Panc1 (cell line): ENCODE data around the gene CES2. TPM values are rescaled to one million over a fixed set of nuclear protein-coding genes. Genes with fewer than 3 reads are reported as not detected.

Experiments used
- ATAC-seq: fragments of 200-7000 bp; cut with Tn5 transposase; 2 replicates; pipeline ENCODE4 v1.9.1; 2020; ENCODE audit warnings: mild to moderate bottlenecking, moderate library complexity
- BruUV-seq: library from RNA; stranded (reverse); fragments of 400-500 nt; replicated peaks from 2 replicates; lab custom pipeline; 2021; lab: Mats Ljungman, UMichigan
- CTCF ChIA-PET: fragments of 300-600 bp; sonication (Branson Sonifier 250); formaldehyde crosslinking; loops from one replicate; lab custom pipeline; 2022; ENCODE audit warnings: antibody characterized with exemption; lab: Charles Lee
- POLR2A ChIA-PET: fragments of 300-600 bp; sonication (Branson Sonifier 250); formaldehyde crosslinking; loops from one replicate; lab custom pipeline; 2022; ENCODE audit warnings: antibody characterized with exemption; lab: Charles Lee
- DNase-seq: peaks from one replicate; pipeline ENCODE4 v3.0.0-alpha.2; 2010; ENCODE audit warnings: low read depth, low spot score
- H3K27ac ChIP-seq: 2 replicates; pipeline ENCODE4 v1.5.1; 2011; ENCODE audit warnings: mild to moderate bottlenecking, low read length, inconsistent platforms
- H3K27me3 ChIP-seq: fragments of 200-500 bp; sonication (Bioruptor generic); 2 replicates; pipeline ENCODE4 v1.6.0; 2014; ENCODE audit warnings: low read length, inconsistent platforms; ENCODE audit not compliant: control insufficient read depth, insufficient read depth
- H3K36me3 ChIP-seq: fragments of 200-500 bp; sonication (Bioruptor generic); 2 replicates; pipeline ENCODE4 v1.5.1; 2014; ENCODE audit warnings: inconsistent platforms, mild to moderate bottlenecking, low read length, moderate library complexity; ENCODE audit not compliant: control insufficient read depth, insufficient read depth
- H3K4me1 ChIP-seq: 2 replicates; pipeline ENCODE4 v1.5.1; 2011; ENCODE audit warnings: inconsistent platforms, mild to moderate bottlenecking, low read length, moderate library complexity; ENCODE audit not compliant: control insufficient read depth, insufficient read depth
- H3K4me3 ChIP-seq, 2 experiments: 2 replicates each; pipeline ENCODE4 v1.5.1; 2011 to 2012; ENCODE audit warnings: low read depth in 2 of 2, low read length in 2 of 2, mild to moderate bottlenecking in 2 of 2, inconsistent platforms in 1 of 2, moderate library complexity in 1 of 2
- H3K9me3 ChIP-seq: fragments of 200-500 bp; sonication (Bioruptor generic); 2 replicates; pipeline ENCODE4 v1.5.1; 2014; ENCODE audit warnings: low read depth, mild to moderate bottlenecking, inconsistent platforms, low read length, moderate library complexity; ENCODE audit not compliant: control insufficient read depth, insufficient read depth
- POLR2AphosphoS5 ChIP-seq: IDR thresholded peaks from 2 replicates; pipeline ENCODE4 v1.6.1; 2012; ENCODE audit warnings: mild to moderate bottlenecking, low read depth, low read length, moderate library complexity
- REST ChIP-seq, 2 experiments: IDR thresholded peaks; 2 replicates each; pipeline ENCODE4 v1.6.1; 2011 to 2012; ENCODE audit warnings: low read depth in 2 of 2, control low read depth in 1 of 2, low read length in 1 of 2, mild to moderate bottlenecking in 1 of 2, moderate library complexity in 1 of 2; ENCODE audit not compliant: insufficient read depth in 1 of 2
- SIN3A ChIP-seq: IDR thresholded peaks from 2 replicates; pipeline ENCODE4 v1.6.1; 2012; ENCODE audit warnings: low read depth, mild to moderate bottlenecking, low read length, moderate library complexity, borderline replicate concordance; ENCODE audit not compliant: insufficient read depth
- TCF7L2 ChIP-seq: IDR thresholded peaks from 2 replicates; pipeline ENCODE4 v1.6.1; 2011; ENCODE audit warnings: mild to moderate bottlenecking, low read depth, low read length, inconsistent platforms
- in situ Hi-C: cut with HindIII; loops from 2 replicates; pipeline ENCODE4 v1.10.0; 2016; ENCODE audit warnings: low sequenced_read_pairs, low pct_unique_long_range_greater_than_20kb
- intact Hi-C: fragments of 100-400 bp; cut with micrococcal nuclease; formaldehyde crosslinking; loops from one replicate; pipeline ENCODE4 v1.10.0; 2022; ENCODE audit not compliant: unreplicated experiment
- total RNA-seq: library from RNA; stranded (reverse); gene quantifications from one replicate; pipeline ENCODE4 v1.2.1, GENCODE V29; 2021; ENCODE audit not compliant: unreplicated experiment
- TF ChIP-seq, protein P1 (sequence below): fragments of 450-650 bp; IDR thresholded peaks from 2 replicates; pipeline ENCODE4 v1.5.1; 2017; ENCODE audit warnings: mild to moderate bottlenecking

CES2 gene
- total RNA-seq, 1 experiment from 2014 or later = 26.3 TPM

- in situ Hi-C loops (no loop called here), intact Hi-C loops (loop anchor here (5.0 kb wide), 1 partner anchor 47 kb away; no protein-coding TSS in a partner anchor)
- BruUV-seq = no TSS peak
- TF ChIP-seq, protein P1, sequence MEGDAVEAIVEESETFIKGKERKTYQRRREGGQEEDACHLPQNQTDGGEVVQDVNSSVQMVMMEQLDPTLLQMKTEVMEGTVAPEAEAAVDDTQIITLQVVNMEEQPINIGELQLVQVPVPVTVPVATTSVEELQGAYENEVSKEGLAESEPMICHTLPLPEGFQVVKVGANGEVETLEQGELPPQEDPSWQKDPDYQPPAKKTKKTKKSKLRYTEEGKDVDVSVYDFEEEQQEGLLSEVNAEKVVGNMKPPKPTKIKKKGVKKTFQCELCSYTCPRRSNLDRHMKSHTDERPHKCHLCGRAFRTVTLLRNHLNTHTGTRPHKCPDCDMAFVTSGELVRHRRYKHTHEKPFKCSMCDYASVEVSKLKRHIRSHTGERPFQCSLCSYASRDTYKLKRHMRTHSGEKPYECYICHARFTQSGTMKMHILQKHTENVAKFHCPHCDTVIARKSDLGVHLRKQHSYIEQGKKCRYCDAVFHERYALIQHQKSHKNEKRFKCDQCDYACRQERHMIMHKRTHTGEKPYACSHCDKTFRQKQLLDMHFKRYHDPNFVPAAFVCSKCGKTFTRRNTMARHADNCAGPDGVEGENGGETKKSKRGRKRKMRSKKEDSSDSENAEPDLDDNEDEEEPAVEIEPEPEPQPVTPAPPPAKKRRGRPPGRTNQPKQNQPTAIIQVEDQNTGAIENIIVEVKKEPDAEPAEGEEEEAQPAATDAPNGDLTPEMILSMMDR = no peak
- no peak for TF ChIP-seq SIN3A
- TF ChIP-seq TCF7L2 = no peak
- TF ChIP-seq REST (IDR thresholded peaks at IDR 0.05; ENCODE audit: insufficient read depth in 1 of 2, low read depth in 2 of 2, low read length in 1 of 2) = no peak
- no peak for TF ChIP-seq POLR2AphosphoS5
- CTCF ChIA-PET = no interaction called here
- Histone ChIP-seq H3K9me3 (no peaks in the 10 kb centered on the region), H3K27ac (no peak overlapping the region), H3K27me3 (no peaks in the 10 kb centered on the region), H3K36me3 (no peaks in the 10 kb centered on the region), H3K4me1 (peaks cover 9% of the 10 kb centered on the region), H3K4me3 (no peak overlapping the region)
- POLR2A ChIA-PET = no interaction called here
- ATAC-seq (no peak), DNase-seq (no peak)
Measured at GRCh38 chr16:66899945-66900710, 35.2 kb upstream of the CES2 start.

DNA sequence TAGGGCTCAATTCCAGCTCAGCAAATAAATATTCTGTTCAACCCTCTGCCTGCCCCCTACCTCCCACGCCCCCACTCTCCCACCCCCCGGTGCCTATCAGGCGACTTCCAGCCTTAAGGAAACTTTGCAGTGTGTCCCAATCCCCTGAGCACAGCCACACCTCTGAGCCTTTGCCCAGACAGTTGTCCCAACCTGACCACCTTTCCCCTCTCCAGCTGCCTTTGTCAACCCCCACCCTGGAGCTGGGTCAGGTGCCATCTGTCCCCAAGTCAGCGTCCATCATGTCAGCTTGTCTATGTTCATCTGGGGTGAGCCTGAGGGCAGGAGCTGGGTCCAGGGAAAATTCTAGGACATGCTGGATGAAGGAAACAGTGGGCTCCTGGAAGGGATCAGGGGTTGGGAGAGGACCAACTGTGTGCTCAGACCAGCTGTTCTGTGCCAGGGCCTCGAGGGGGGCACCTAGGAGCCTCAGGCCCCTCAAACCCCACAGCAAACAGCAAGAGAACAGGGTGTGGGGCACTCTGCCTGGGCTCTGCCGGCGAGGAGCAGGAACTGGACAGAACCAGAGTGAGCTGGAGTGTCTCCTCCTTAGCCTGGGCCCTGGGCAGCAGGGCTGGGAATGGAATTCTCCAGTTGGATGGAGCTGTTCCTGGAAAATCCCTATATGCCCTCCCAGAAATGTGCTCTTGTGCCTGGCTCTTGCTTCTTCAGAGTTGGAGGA, 34.4 kb upstream of the CES2 start:
- no peak for TF ChIP-seq SIN3A
- POLR2A ChIA-PET = no interaction called here
- intact Hi-C loops = no loop called here

More for the DNA sequence above, 34.4 kb upstream of the CES2 start:
- Histone ChIP-seq H3K9me3 (no peaks in the 10 kb centered on the region), H3K27ac (no peak overlapping the region), H3K27me3 (no peaks in the 10 kb centered on the region), H3K4me1 (peaks cover 9% of the 10 kb centered on the region), H3K36me3 (no peaks in the 10 kb centered on the region), H3K4me3 (no peak overlapping the region)
- no TSS peak for BruUV-seq
- CTCF ChIA-PET = interaction anchor here (0.5 to 0.6 kb wide), 2 partner anchors 43 to 921 kb away, joined by 3 to 5 read pairs; no protein-coding TSS in a partner anchor
- DNase-seq (no peak), ATAC-seq (no peak)
- in situ Hi-C loops = no loop called here
